GM18526 (cell line): Measurements from ENCODE around the gene TICAM1.

Source experiments
- POLR2A ChIP-seq: IDR thresholded peaks from 3 replicates; pipeline ENCODE4 v1.6.1; 2011; ENCODE audit not compliant: insufficient read length; ENCODE audit errors: extremely low read depth

The TICAM1 gene

DNA sequence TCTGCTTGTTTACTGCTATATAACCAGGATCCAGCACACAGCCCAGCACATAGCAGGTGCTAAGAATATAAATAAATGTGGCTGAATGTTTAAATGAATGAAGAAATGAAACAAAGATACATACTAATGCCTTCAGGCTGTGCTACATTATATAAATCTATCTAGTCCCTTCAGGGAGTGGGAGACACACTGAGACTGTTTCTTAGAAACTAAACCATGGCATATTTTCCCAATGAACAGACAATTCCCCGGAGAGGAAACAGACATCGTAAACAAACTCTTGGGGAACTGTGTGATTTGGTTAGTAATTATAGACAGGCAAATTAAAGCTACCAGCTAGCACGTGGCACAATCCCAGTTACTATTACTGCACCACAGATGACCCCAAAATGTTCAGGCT lies 49.7 kb downstream of the TICAM1 start:
- no peak for TF ChIP-seq POLR2A

DNA sequence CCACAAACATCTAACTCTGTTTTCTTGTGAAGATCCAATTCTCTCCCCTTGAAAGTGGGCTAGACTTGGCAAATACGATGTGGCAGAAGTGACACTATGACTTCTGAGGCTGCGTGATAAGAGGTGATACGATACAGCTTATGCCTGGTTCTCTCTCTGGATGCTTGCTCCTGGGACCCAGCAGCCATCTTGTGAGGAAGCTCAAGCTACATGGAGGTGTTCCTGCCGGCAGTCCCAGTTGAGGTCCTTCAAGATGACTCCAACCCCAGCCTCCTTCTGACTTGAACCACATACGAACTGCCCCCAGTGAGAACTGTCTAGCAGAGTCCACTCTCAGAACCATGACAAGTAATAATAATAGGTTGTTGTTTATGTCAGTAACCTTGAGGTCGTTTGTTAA lies 50.7 kb downstream of the TICAM1 start:
- TF ChIP-seq POLR2A: no peak

DNA sequence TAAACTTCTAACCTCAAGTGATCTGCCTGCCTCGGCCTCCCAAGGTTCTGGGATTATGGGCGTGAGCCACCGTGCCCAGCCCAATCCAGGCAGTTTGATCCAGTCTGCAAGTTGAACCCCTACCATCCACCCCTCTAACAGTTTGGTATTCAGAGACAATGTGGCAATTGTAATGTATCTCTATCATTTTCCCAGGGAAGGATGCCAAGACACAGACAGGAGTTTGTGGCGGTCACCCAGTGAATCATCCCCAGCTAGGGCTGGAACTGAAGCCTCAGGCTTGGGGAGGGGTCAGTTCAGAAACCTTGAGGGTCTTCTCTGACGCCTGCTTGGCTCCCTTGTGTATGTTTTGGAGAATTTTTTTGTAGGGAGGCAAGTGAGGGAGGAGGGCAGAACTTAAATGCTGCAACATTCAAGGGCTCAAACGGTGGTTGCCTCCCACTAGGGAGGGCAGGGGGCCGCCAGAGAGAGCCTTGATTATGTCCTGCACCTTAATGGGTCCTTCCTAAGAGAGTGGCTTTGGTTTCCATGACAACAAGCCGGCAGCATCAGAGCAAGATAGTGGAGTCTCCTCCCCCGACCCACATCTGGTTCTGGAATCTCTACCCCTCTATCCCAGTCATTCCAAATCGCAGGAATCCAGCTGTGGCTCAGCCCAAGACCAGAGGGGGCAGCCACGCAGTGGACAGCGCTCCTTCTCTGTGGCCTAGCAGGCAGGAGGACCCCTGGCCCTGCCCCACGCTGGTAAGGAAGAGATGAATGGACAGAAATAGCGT lies 54.9 kb downstream of the TICAM1 start:
- no peak for TF ChIP-seq POLR2A

GRCh38 chr19:4775627-4776152 lies 55.8 kb downstream of the TICAM1 start:
- no peak for TF ChIP-seq POLR2A

- no peak for TF ChIP-seq POLR2A
These were observed 57.4 kb downstream of the TICAM1 start for GRCh38 chr19:4774136-4774535.

GRCh38 chr19:4773047-4773640 lies 58.4 kb downstream of the TICAM1 start:
- TF ChIP-seq POLR2A: no peak

DNA sequence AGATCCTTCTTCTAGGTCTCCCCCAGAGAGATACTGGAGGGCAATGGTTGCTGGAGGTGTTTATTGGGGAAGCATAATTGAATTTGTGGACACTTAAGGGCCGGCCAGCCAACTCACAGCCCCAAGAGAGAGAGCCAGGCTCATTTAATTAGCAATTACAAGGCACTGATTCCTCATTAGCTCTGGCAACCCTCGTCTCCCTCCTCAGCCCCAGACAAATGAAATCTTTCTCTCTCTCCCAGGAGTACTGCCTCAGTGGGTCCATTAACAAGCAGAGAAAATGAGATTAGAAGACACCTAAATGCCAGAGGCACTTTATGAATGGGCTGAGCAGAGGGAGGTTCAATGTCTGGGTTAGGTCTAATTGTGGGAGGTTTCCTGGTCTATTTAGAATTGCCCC lies 58.9 kb downstream of the TICAM1 start:
- no peak for TF ChIP-seq POLR2A

DNA sequence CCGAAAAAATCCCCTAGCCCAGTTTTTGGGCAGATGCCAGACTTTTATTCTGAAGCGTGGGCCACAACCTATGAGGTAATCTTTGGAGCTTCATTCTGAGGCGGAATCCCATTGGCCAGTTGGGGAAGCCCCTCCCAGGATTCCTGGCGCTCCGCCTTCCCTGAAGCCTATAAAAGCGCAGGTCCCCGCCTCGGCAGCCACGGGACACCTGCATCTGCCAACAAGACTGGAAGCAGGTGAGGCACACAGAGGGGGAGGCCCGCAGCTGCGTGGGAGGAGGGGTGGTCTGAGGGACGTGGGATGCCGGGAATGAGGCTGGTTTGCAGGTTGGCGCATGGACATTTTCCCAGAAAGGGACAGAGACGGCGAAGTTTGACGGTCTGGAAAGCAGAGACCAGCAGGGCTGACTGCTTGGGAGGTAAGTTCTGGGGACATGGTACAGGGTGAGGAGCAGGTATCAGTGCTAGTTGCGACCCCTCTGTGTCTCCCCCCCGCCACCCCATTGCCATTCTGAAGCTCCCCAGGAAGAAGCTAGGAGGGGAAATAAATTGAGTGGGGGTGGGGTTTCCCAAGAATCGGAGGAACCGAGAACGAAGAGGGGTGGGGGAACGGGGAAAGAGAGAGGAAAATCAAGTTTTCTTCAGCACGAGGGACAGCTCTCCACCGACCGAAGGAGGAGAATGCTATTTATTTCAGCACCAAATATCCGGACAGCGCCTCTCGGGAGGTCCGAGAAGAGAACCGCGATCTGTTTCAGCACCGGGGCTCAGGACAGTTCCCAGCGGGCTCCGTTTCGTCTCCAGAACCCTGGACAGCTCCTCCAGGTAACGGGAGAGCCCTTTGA lies 62.4 kb downstream of the TICAM1 start:
- TF ChIP-seq POLR2A: no peak
